CD14-positive monocyte (primary cell): ENCODE results near the gene MLEC. TPM values are rescaled to one million over a fixed set of nuclear protein-coding genes. Genes with fewer than 3 reads are reported as not detected.

Source experiments
- DNase-seq, 3 donors: peaks; one replicate each; pipeline ENCODE4 v3.0.0-alpha.2; 2011 to 2022
- H2AFZ ChIP-seq: 2 replicates; pipeline ENCODE4 v1.6.0; 2012; ENCODE audit warnings: mild to moderate bottlenecking, low read depth, low read length, inconsistent platforms; ENCODE audit not compliant: insufficient read depth, poor library complexity, severe bottlenecking
- H3K27ac ChIP-seq, 2 donors: 1 replicate in 1 of 2; 2 replicates in 1 of 2; pipeline ENCODE4 v1.5.1; 2012 to 2013; ENCODE audit warnings: low read length in 2 of 2, control low read depth in 1 of 2, inconsistent platforms in 1 of 2, low read depth in 1 of 2, mild to moderate bottlenecking in 1 of 2
- H3K27me3 ChIP-seq, 2 donors: one replicate each; pipeline versions ENCODE4 v1.6.0 to v1.6.1; 2011 to 2013; ENCODE audit warnings: low read length in 2 of 2; ENCODE audit not compliant: control insufficient read depth in 2 of 2, insufficient read depth in 2 of 2
- H3K36me3 ChIP-seq, 2 donors: replicated peaks in 1 of 2; 1 replicate in 1 of 2; 2 replicates in 1 of 2; pipeline versions ENCODE4 v1.5.1 to v1.6.1; 2012 to 2013; ENCODE audit warnings: low read length in 2 of 2, control low read depth in 1 of 2, inconsistent platforms in 1 of 2, mild to moderate bottlenecking in 1 of 2; ENCODE audit not compliant: insufficient read depth in 2 of 2, control insufficient read depth in 1 of 2
- H3K4me1 ChIP-seq, 2 donors: 1 replicate in 1 of 2; 2 replicates in 1 of 2; pipeline versions ENCODE4 v1.5.1 to v1.6.1; 2012 to 2013; ENCODE audit warnings: low read length in 2 of 2, control low read depth in 1 of 2, inconsistent platforms in 1 of 2, mild to moderate bottlenecking in 1 of 2, moderate library complexity in 1 of 2; ENCODE audit not compliant: insufficient read depth in 2 of 2, control insufficient read depth in 1 of 2
- H3K4me2 ChIP-seq: replicated peaks from 2 replicates; pipeline ENCODE3; 2012; ENCODE audit warnings: low read length, moderate library complexity, mild to moderate bottlenecking; ENCODE audit not compliant: poor library complexity, severe bottlenecking; ENCODE audit errors: extremely low read depth
- H3K4me3 ChIP-seq, 3 experiments: fragments of 200-600 bp in 1 of 3; sonication (generic) in 1 of 3; replicated peaks in 1 of 3; 1 replicate in 2 of 3; 2 replicates in 1 of 3; pipeline ENCODE4 v1.5.1; 2011 to 2013; ENCODE audit warnings: low read length in 3 of 3, mild to moderate bottlenecking in 3 of 3, control low read depth in 2 of 3, low read depth in 2 of 3, inconsistent platforms in 1 of 3, moderate library complexity in 1 of 3
- H3K79me2 ChIP-seq: 2 replicates; pipeline ENCODE4 v1.6.0; 2012; ENCODE audit warnings: mild to moderate bottlenecking, control low read depth, inconsistent platforms, low read length, moderate library complexity; ENCODE audit not compliant: insufficient read depth
- H3K9ac ChIP-seq: 2 replicates; pipeline ENCODE4 v1.6.0; 2017; ENCODE audit warnings: low read length, mild to moderate bottlenecking; ENCODE audit not compliant: insufficient read depth, poor library complexity, severe bottlenecking
- H3K9me3 ChIP-seq, 2 donors: replicated peaks in 1 of 2; 1 replicate in 1 of 2; 2 replicates in 1 of 2; pipeline versions ENCODE4 v1.5.1 to v1.6.1; 2012 to 2013; ENCODE audit warnings: low read length in 2 of 2, control low read depth in 1 of 2; ENCODE audit not compliant: control insufficient read depth in 1 of 2, insufficient read depth in 1 of 2
- H4K20me1 ChIP-seq: 2 replicates; pipeline ENCODE4 v1.6.0; 2012; ENCODE audit warnings: mild to moderate bottlenecking, low read length, control low read depth, moderate library complexity; ENCODE audit not compliant: insufficient read depth
- H3K27ac Mint-ChIP-seq, 7 donors: one replicate each; pipeline ENCODE4 v1.8.0; 2020; ENCODE audit warnings: mild to moderate bottlenecking in 7 of 7, mixed read lengths in 7 of 7, moderate library complexity in 6 of 7, inconsistent platforms in 2 of 7
- H3K27me3 Mint-ChIP-seq, 3 donors: one replicate each; pipeline ENCODE4 v1.8.0; 2021 to 2022; ENCODE audit warnings: low read depth in 3 of 3, mild to moderate bottlenecking in 3 of 3, mixed read lengths in 3 of 3, moderate library complexity in 3 of 3, inconsistent platforms in 1 of 3
- H3K36me3 Mint-ChIP-seq, 2 donors: one replicate each; pipeline ENCODE4 v1.8.0; 2020; ENCODE audit warnings: mixed read lengths in 2 of 2, inconsistent platforms in 1 of 2, mild to moderate bottlenecking in 1 of 2
- H3K4me1 Mint-ChIP-seq: one replicate; pipeline ENCODE4 v1.8.0; 2020; ENCODE audit warnings: mild to moderate bottlenecking, mixed read lengths
- H3K4me3 Mint-ChIP-seq, 2 donors: one replicate each; pipeline ENCODE4 v1.8.0; 2020; ENCODE audit warnings: mild to moderate bottlenecking in 2 of 2, mixed read lengths in 2 of 2, moderate library complexity in 1 of 2
- H3K9me3 Mint-ChIP-seq, 7 donors: one replicate each; pipeline ENCODE4 v1.8.0; 2020 to 2022; ENCODE audit warnings: mixed read lengths in 7 of 7, mild to moderate bottlenecking in 6 of 7, moderate library complexity in 6 of 7, inconsistent platforms in 2 of 7
- WGBS: methylation state at CpG from one replicate; pipeline ENCODE4 v1.1.5; 2013; ENCODE audit warnings: missing lambda C conversion rate; ENCODE audit not compliant: insufficient coverage; 5-methylcytosine and 5-hydroxymethylcytosine counted together
- intact Hi-C, 2 donors: fragments of 100-400 bp; cut with micrococcal nuclease; formaldehyde crosslinking; loops; one replicate each; pipeline versions ENCODE4 v1.15.0 to v1.15.1; 2023
- polyA plus RNA-seq, 3 donors: library from polyadenylated mRNA; depleted of rRNA in 1 of 3; unstranded in 2 of 3; stranded (reverse) in 1 of 3; fragments of 300-500 nt in 2 of 3; fragments of >200 nt in 1 of 3; fragmentation: Illumina TruSeq in 2 of 3; gene quantifications; 1 replicate in 2 of 3; 2 replicates in 1 of 3; pipeline ENCODE4 v1.2.3, GENCODE V29; 2012 to 2021
- TF ChIP-seq, protein P1 (sequence below): fragments of 200-600 bp; IDR thresholded peaks from one replicate; pipeline ENCODE4 v1.8.0; 2022; ENCODE audit warnings: antibody characterized with exemption, mild to moderate bottlenecking

MLEC gene
- polyA plus RNA-seq, 3 donors, result 10.9 to 79.5 (median 65.3) TPM

DNA sequence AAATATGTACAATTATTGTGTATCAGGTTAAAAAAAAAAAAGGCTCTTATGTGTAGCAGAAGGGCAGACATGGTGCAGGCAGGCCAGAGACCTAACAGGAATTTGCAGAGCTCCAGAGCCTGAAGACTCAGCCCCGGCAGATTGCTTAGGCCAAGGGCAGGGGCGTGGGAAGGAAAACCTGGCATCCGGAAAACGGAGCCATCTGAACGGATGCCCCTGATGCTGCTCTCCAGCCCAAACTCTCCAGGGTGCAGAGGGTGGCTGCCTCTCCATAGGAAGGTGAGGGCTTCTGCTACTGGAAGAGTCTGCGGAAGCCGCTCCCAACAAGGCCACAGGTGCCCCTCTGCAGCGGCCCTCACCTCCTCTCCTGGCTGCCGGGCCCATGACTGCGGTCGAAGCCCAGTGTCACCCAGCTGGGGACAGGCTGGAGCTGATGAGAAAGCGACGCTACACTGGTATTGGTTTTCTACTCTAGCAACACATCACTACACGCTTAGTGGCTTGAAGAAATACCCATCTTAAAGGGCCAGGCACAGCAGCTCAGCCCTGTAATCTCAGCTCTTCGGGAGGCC lies 58.1 kb downstream of the MLEC start:
- TF ChIP-seq, protein P1, sequence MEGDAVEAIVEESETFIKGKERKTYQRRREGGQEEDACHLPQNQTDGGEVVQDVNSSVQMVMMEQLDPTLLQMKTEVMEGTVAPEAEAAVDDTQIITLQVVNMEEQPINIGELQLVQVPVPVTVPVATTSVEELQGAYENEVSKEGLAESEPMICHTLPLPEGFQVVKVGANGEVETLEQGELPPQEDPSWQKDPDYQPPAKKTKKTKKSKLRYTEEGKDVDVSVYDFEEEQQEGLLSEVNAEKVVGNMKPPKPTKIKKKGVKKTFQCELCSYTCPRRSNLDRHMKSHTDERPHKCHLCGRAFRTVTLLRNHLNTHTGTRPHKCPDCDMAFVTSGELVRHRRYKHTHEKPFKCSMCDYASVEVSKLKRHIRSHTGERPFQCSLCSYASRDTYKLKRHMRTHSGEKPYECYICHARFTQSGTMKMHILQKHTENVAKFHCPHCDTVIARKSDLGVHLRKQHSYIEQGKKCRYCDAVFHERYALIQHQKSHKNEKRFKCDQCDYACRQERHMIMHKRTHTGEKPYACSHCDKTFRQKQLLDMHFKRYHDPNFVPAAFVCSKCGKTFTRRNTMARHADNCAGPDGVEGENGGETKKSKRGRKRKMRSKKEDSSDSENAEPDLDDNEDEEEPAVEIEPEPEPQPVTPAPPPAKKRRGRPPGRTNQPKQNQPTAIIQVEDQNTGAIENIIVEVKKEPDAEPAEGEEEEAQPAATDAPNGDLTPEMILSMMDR, result no peak

GRCh38 chr12:120748242-120748641 lies 61.3 kb downstream of the MLEC start:
- TF ChIP-seq, protein P1, result no peak
- no peaks in the 10 kb centered on the region for H3K4me1 ChIP-seq
- Mint-ChIP-seq H3K4me1 (no peaks in the 10 kb centered on the region), H3K27ac (no peak overlapping the region), H3K27me3 (peaks cover 2 to 7% (median 3%) of the 10 kb centered on the region in 3 donors), H3K9me3 (no peaks in the 10 kb centered on the region), H3K36me3 (no peaks in the 10 kb centered on the region), H3K4me3 (no peak overlapping the region)
- no peak overlapping the region for H3K4me3 ChIP-seq
- no peak overlapping the region for H3K9ac ChIP-seq
- H3K27ac ChIP-seq, result no peak overlapping the region
- no peak overlapping the region for H3K4me2 ChIP-seq
- no peak for DNase-seq
- no peaks in the 10 kb centered on the region for H4K20me1 ChIP-seq
- no peak overlapping the region for H2AFZ ChIP-seq
- no peaks in the 10 kb centered on the region for H3K36me3 ChIP-seq
- intact Hi-C loops, result no loop called here
- H3K27me3 ChIP-seq, result no peaks in the 10 kb centered on the region
- H3K9me3 ChIP-seq, result no peaks in the 10 kb centered on the region
- no peaks in the 10 kb centered on the region for H3K79me2 ChIP-seq
- 82% methylated on average over 4 of the region's 7 CpGs for WGBS

More for the DNA sequence above, 58.1 kb downstream of the MLEC start:
- H3K9ac ChIP-seq, result no peak overlapping the region
- no peak overlapping the region for H2AFZ ChIP-seq
- H3K4me3 Mint-ChIP-seq, result no peak overlapping the region
- H3K4me1 Mint-ChIP-seq, result no peaks in the 10 kb centered on the region
- H3K27me3 Mint-ChIP-seq, result peaks cover 0 to 2% (median 0%) of the 10 kb centered on the region in 3 donors
- H3K9me3 ChIP-seq, result no peaks in the 10 kb centered on the region
- intact Hi-C loops, result no loop called here
- no peaks in the 10 kb centered on the region for H3K79me2 ChIP-seq
- H3K4me3 ChIP-seq, result no peak overlapping the region
- H3K27ac Mint-ChIP-seq, result no peak overlapping the region
- no peak overlapping the region for H3K27ac ChIP-seq
- no peaks in the 10 kb centered on the region for H3K27me3 ChIP-seq
- H3K36me3 ChIP-seq, result no peaks in the 10 kb centered on the region
- WGBS, result 98% methylated on average over 9 of the region's 15 CpGs
- no peaks in the 10 kb centered on the region for H3K9me3 Mint-ChIP-seq
- peaks cover 0 to 2% of the 10 kb centered on the region in 2 donors for H3K36me3 Mint-ChIP-seq
- DNase-seq, result no peak
- H3K4me2 ChIP-seq, result no peak overlapping the region
- no peaks in the 10 kb centered on the region for H3K4me1 ChIP-seq
- H4K20me1 ChIP-seq, result no peaks in the 10 kb centered on the region
